Left kidney (tissue), 8 donors: ENCODE results near the gene APOA1. TPM values are rescaled to one million over a fixed set of nuclear protein-coding genes. Genes with fewer than 3 reads are reported as not detected.
A peak's percentile ranks its signal among the peaks of the same experiment; 100 is the strongest.

ENCODE experiments used
- DNase-seq: peaks from one replicate; pipeline ENCODE4 v3.0.0-alpha.2; 2013
- long read RNA-seq, 8 donors: transcript quantifications; one replicate each; lab custom pipeline, GENCODE V29; 2026
- polyA plus RNA-seq: library from polyadenylated mRNA; unstranded; fragments of 120-200 nt; gene quantifications from one replicate; pipeline ENCODE4 v1.2.1, GENCODE V29; 2013; ENCODE audit not compliant: insufficient read length

The APOA1 gene
- polyA plus RNA-seq: 97.1 TPM
- long read RNA-seq, donor 1, transcript APOA1-204 (3 exons, 1,088 nt): major isoform, 55 of 114 reads
- long read RNA-seq, donor 1, transcript APOA1-201 (4 exons, 1,227 nt): major isoform, 55 of 114 reads
- long read RNA-seq, donor 1, partial matches to known transcripts: 0 of 114 reads
- long read RNA-seq, donor 1, other reads (novel, unspliced or antisense): 0 of 114 reads
- long read RNA-seq, donor 2, transcript APOA1-204 (3 exons, 1,088 nt): minor isoform, 50 of 107 reads
- long read RNA-seq, donor 2, transcript APOA1-202 (4 exons, 932 nt): minor isoform, 5 of 107 reads
- long read RNA-seq, donor 2, transcript APOA1-201 (4 exons, 1,227 nt): major isoform, 51 of 107 reads
- long read RNA-seq, donor 2, partial matches to known transcripts: 0 of 107 reads
- long read RNA-seq, donor 2, other reads (novel, unspliced or antisense): 0 of 107 reads
- long read RNA-seq, donor 3, transcript APOA1-201 (4 exons, 1,227 nt): major isoform, 47 of 87 reads
- long read RNA-seq, donor 3, transcript APOA1-204 (3 exons, 1,088 nt): minor isoform, 27 of 87 reads
- long read RNA-seq, donor 3, partial matches to known transcripts: 11 of 87 reads
- long read RNA-seq, donor 3, other reads (novel, unspliced or antisense): 0 of 87 reads
- long read RNA-seq, donor 4, partial matches to known transcripts: 0 of 4 reads
- long read RNA-seq, donor 4, other reads (novel, unspliced or antisense): 0 of 4 reads
- long read RNA-seq, donor 5, transcript APOA1-204 (3 exons, 1,088 nt): minor isoform, 41 of 95 reads
- long read RNA-seq, donor 5, transcript APOA1-201 (4 exons, 1,227 nt): major isoform, 52 of 95 reads
- long read RNA-seq, donor 5, partial matches to known transcripts: 0 of 95 reads
- long read RNA-seq, donor 5, other reads (novel, unspliced or antisense): 0 of 95 reads
- long read RNA-seq, donor 6, transcript APOA1-204 (3 exons, 1,088 nt): minor isoform, 52 of 122 reads
- long read RNA-seq, donor 6, transcript APOA1-201 (4 exons, 1,227 nt): major isoform, 68 of 122 reads
- long read RNA-seq, donor 6, partial matches to known transcripts: 0 of 122 reads
- long read RNA-seq, donor 6, other reads (novel, unspliced or antisense): 0 of 122 reads
- long read RNA-seq, donor 7, transcript APOA1-204 (3 exons, 1,088 nt): minor isoform, 54 of 156 reads
- long read RNA-seq, donor 7, transcript APOA1-201 (4 exons, 1,227 nt): major isoform, 87 of 156 reads
- long read RNA-seq, donor 7, partial matches to known transcripts: 10 of 156 reads
- long read RNA-seq, donor 7, other reads (novel, unspliced or antisense): 0 of 156 reads
- long read RNA-seq, donor 8, transcript APOA1-204 (3 exons, 1,088 nt): minor isoform, 17 of 36 reads
- long read RNA-seq, donor 8, transcript APOA1-201 (4 exons, 1,227 nt): major isoform, 18 of 36 reads
- long read RNA-seq, donor 8, partial matches to known transcripts: 0 of 36 reads
- long read RNA-seq, donor 8, other reads (novel, unspliced or antisense): 0 of 36 reads

DNA sequence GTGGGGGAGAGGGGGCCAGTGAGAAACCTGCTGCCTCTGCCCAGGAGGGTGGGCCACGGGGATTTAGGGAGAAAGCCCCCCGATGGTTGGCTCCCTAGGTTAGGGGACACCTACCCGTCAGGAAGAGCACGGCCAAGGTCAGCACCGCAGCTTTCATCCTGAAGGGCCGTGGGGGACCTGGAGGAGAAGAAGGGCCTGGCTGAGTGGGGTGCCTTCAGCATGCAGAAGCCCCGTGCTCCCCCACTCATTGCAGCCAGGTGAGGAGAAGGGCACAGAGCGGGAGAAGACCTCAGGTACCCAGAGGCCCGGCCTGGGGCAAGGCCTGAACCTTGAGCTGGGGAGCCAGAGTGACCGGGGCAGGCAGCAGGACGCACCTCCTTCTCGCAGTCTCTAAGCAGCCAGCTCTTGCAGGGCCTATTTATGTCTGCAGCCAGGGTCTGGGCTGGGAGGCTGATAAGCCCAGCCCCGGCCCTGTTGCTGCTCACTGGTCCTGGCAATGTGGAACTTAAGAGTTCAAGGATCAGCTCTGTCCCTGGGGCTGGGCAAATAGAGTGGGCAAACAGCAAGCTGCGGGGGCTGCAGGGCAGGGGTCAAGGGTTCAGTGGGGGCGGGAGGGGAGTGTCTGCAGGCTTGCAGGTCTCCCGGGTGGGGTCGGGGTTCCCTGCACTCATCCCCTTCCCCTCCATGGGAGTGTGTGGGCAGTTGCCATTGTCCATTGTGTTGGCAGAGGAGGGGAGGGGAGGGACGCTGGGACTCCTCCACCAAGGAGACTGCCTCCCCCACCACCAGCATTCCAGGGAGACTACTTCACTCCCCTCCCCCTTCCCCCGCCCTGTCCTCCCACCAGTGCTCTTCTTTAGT lies at the start of gene APOA1:
TSS of gene APOA1 (minus strand) at position 392 of the 861 bp plus-strand sequence. CDS start at position 157, 235 bp downstream.
- DNase-seq: peak; percentile 30

DNA sequence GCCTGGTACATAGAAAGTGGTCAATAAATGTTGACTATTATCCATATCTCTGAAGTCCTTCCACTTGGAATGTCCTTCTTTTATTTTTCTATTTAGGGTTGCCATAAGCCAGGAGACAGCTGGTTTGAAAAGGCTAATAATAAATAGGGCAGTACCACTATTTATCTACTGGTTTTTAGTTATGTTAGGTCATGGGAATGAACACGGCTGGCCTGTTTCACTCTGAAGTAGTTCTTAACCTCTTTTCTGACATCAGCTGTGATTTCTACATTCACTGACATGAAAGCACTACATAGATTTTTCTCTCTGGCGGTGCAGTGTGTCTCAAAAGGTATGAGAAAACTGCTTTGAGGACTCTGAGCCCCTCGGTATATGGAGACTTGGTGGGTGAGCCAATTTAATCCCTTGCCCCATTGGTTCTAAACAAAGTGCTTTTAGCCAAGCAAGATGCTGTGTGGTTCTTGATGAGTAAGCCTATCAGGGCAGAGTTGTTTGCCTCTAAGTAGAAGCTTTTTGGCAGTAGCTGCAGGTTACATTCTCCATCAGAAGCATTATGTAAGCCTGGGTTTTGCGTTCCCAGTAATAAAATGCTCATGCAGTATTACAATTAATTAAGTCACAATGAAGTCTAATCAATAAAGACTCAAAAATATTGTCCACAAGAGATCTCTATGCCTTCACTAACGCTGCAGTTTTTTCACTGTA lies 48.7 kb upstream of the APOA1 start:
- no peak for DNase-seq

DNA sequence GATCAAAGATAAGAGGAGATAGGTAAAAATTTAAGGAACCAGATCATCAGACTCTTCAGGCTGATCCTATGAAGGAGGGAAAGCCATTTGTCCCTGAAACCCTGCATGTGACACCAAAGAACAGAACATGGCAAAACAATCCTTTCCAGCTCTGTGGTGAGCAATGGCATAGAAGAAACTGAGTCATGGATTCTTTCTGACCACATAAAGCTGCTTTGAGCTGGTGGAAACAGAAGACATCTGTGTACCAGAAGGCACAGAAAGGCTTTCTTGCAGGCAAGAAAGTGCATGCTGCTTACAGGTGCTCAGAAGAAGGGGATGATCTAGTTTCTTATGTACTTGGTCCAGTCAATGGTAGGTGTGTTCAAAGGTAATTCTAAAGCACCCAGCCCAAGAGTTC lies 45.0 kb upstream of the APOA1 start:
- DNase-seq: no peak

DNA sequence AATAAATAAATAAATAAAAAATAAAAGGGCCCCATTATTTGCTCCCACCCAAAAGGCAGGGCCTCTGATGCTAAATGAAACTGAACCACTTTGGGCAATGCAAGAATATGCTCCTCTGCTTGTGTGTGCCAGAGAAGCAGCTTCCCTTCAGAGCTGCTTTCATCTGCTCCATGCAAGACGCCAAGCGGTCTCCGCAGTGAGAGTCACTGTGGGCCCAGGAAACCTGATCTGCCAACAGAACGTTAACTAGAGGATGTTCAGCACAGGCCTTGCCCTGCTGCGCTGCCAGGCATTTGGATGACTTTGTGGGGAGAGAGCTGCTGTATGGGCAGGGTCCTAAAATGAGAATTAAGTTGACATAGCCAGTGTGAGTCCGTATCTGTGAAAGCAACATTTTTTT lies 43.7 kb upstream of the APOA1 start:
- DNase-seq: peak; percentile 49

DNA sequence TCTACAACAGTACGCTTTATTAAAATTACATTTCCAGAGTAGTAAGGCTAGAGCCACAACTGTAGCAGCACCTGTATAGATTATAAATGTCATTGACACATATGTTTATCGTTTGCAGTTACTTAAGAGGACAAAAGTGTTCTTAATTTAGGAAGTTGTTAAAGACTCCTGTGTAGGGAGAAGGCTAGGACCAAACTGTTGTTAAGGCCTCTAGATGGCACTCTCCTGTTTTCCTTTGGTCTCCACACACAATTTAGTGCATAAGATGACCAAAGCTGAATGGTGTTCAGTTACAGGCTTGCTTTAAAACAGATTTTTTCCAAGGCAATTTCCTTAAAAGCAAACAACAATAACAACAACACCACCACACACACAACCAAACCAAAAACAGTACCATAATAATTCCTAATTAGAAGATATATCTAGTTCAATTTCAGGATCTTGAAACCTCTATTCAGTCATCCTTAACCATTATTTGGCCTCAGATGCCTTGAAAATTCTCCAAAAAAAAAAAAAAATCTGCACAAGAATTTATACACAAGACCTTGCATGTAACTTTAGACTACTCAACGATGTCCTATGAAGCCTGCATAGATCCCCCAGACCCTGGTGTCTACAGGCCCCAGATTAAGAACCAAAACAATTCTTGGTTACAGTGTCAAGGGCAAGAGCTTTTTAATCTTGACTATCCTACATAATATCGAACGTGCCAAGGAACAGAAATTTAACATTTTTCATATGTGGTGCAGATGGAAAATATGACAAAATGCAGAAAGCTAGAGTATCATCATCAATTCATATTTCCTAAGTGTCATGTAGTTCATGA lies 42.6 kb upstream of the APOA1 start:
- DNase-seq: peak; percentile 79

DNA sequence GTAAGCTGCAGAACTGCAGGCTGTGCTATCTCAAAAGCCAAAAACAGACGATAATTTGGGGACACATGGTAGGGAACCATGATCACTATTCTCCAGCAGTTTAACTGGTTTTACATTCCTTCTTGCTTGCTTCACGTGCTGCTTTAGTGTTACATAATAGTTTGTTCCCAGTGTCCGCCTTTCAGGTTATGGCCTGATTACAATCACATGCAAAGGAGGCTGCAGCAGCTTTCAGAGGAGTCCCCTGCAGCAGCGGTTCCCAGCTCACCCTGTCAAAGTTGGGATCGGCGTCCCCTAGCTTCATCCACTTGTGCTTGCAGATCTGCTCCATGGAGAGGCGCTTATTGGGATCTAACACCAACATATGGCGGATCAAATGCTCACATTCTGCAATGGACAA lies 39.2 kb upstream of the APOA1 start:
- no peak for DNase-seq

DNA sequence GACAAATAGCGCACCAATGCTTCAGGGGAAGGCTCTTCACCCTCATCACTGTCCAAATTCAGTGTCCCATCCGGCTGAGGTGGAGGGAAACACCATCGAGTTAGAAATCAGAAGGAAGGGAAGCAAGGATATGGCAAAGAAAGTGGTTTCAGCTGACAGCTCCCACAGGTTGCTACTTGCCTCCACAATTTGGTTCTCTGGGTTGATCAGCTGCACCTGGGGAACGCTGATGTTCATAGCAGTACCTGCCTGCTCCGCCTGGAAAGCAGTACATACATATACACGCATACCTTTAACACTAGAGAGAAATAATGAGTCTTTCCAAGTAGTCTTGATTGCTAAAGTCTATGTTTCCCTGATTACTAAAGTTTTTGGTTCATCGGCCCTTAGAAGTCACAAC lies 37.8 kb upstream of the APOA1 start:
- no peak for DNase-seq

DNA sequence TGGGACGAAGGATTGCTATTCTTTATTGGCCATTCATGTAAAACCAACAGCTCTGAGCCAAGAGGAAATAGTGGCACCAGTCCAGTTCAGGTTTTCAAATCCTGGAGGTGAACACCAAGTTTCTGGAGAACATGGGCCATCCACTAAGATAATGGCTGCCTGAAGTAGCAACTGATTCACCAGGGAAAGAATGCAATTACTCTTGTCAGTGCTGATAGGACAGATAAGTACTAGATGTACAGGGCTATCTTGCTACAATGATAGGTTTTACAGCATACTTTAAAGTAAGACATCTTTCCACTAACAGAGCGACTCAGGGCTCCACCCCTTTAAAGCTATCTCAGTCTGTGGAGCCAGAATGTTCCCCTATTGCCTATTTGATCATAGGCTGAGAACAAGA lies 36.8 kb upstream of the APOA1 start:
- DNase-seq: no peak

DNA sequence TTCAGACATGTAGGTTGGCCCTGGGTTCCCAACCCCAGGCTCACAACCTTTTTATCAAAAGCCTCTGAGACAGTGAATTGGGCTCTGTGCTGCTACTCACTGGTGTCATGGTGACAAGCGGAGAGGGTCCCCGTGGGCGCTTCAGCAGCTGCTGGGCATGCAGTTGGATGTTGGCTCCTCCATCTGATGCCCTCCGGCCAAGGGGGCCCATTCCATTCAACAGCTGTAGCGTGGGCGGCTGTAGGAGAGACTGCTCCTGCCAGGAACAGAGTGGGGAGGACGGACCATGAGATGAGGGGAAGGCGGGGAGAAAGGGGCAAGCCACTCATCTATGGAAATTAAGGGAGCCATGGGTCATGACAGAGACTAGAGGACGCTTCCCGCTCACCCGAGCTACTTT lies 36.0 kb upstream of the APOA1 start:
- DNase-seq: no peak

DNA sequence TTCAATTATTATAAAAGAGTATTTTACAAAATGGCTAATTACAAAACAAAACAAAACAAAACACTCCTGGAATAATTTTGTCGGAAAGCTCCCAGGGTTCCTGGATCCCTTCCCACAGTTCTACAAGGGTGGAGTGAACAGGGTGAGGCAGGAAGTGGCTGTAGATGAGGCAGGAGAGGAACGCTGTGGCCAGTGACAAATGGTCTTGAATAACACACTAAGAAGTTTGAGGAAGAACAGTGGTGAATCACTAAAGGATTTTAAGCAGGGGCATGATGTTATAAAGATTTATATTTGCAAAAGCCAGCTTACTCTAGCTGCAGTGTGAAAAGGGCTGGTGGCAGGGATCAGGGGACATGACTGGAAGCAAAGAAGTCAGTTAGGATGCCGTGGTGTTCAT lies 33.8 kb upstream of the APOA1 start:
- no peak for DNase-seq

DNA sequence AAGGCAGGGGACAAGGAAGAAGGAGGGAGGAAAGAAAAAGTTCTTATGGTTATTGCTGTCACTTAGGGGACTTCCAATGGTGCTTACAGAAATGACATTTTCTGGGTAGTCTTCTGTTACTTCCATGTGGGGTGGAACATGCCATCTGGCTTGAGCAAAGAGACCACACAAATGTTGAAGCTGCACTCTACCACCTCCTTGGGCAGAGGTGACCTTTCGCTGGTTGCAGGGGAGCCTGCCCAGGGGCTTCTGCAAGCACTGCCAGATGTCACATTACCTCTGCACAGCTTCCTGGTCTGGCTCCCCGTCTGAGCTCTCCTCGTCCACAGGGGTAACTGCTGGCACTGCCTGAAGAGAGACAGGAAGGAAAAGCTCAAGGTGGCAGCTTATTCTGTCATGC lies 32.6 kb upstream of the APOA1 start:
- DNase-seq: no peak

DNA sequence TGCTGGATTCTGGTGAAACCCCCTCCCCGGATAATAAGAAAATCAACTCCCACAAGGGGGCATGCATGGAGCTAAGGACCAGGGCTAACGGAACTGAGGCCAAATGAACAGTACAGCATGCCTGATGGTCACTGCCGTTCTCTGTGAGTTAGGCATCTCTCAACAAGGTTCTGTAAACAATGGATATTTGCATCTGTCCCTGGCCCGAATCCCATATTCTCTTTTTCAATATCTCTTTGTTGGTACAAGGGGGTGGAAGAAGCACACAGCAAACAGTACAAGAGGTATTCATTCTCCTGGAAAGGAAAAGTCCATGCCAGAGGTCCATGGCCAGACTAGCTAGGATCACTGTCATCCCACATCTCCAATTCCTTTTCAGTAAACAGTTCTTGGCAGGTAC lies 32.2 kb upstream of the APOA1 start:
- DNase-seq: no peak

DNA sequence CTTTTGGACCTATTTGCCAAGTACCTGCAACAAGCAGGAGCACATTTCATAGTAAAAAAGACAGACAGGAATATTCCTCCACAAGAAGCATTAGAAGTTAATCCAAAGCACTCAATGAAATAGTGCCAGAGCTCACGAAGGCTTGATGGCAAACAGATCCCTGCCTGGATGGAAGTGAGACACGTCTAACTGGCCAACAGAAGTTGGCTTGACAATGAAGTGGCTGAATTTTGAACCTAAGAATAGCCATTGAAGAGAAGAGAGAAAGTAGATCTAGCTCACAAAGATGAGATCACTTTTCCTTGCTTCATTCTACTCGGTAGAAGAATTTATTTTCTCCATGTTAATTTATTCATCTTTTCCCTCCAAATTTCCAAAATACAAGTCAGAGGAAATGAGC lies 30.6 kb upstream of the APOA1 start:
- no peak for DNase-seq

DNA sequence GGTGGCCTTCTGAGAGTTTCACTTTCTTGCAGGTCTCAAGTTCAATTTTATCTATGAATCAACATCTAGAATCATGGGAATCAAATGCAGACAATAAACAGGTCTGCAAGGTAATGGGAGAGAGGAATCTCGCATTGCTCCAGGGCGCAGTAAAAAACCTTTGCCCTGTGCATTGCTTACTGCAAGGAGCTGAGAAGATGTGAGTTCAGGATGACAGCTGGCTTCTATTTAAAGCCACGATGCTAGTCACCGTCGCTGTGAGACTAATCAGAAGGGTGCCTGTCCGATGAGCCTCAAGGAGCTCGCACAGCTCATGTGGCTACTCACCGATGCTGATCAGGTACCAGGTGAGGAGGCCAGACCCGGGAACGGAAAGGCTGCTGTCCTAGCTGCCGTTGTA lies 30.2 kb upstream of the APOA1 start:
- no peak for DNase-seq

DNA sequence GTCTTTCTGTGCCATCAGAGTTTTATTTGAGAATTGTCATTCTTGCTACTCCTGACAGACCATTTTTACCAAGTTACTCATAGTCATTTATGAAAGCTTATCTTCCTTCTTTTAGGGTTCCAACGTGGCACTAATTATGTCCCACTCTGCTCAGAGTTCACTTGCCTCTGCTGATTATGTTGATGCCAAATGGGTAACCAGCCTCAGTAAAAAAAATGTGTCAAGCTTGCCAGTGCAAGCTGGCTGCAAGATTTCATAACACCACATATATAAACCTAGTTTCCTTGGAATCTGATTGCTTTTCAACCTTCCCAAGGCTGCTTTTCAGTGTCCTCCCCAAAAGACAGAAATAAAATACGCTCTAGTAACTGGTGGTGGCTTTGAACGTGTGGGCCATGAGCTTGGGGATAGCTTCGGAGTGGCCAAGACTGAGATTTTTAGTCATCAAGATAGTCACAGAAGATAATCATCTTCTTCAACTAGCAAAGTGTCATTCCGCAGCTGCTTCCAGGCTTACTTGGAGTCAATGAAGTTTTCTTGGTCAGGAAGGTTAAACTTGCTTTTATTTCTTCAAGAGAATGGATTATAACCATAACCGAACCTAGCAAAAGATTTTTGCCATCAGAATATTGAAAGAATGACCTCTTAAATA lies 29.5 kb upstream of the APOA1 start:
- no peak for DNase-seq

DNA sequence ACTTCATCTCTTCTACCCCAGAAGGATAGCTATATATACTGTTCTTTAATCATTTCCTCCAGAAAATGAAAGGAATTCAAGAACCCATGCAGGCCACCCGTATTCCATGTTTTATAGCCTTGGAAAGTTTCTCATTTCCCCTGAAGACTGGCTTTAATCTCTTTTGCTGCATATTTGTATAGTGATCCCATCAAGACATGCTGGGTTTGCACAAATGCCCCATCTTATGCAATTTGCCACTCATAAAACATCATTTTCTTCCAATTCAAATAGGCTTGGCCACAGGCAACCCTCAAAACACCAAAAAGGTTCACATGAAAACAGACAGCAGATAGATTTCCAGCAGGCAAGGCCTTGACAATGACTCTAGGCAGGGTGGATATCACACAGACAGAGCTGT lies 28.3 kb upstream of the APOA1 start:
- no peak for DNase-seq

DNA sequence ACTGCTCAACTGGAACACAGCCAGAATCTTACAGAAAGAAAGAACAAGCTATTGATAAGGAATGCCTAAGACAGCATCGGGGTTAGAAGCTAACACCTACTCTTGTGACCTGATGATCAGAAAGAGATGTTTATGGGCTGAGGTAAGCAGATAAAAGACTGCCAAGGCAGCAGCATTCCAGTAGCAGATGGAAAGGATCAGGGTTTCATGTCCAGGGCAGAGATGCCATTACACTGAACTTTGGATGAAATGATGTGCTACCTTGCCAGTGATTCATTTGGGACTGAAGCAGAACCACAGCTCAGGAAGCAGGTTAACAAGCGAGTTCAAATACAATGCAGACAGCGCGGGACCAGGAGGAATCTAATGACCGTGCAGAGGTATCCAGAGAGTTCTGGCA lies 27.1 kb upstream of the APOA1 start:
- DNase-seq: no peak

DNA sequence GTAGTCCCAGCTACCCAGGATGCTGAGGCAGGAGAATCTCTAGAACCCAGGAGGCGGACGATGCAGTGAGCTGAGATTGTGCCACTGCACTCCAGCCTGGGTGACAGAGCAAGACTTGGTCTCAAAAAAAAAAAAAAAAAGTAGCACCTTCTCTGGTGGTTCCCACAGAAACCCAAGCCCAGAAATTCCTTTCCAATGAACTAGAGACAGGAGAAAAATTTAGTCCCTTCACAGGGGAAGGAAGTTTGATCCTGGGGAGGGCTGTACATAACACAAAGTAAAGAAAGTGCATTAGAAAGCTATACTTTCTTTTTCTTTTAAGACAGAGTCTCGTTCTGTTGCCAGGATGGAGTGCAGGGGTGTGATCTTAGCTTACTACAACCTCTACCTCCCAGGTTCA lies 25.5 kb upstream of the APOA1 start:
- no peak for DNase-seq

DNA sequence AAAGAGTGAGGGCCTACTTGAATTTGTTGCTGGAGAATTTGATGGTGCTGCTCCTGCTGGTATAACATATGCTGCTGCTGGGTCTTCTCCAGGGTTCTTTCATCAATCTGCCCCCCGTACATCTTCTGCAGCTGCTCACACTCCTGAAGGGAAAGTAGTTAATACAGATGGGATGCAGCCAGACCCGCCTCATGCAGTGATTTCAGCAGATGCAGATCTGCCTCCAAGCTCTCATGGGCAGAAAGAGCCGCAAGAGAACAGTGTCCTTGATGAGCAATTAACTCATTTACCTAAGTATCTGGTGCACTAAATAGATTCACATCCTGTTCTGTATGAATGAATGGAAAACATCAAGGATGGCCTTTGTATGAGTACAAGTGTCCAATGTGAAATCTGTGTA lies 24.8 kb upstream of the APOA1 start:
- no peak for DNase-seq
